GM12878 (cell line): ENCODE data around the gene MANEAL. TPM values are rescaled to one million over a fixed set of nuclear protein-coding genes. Genes with fewer than 3 reads are reported as not detected.

ENCODE experiments used
- ATAC-seq: fragments of 200-7000 bp; cut with Tn5 transposase; 3 replicates; pipeline ENCODE4 v1.9.1; 2020; ENCODE audit warnings: mild to moderate bottlenecking, moderate library complexity
- BruUV-seq: library from RNA; stranded (reverse); fragments of 400-500 nt; replicated peaks from 2 replicates; lab custom pipeline; 2021; lab: Mats Ljungman, UMichigan
- CTCF ChIA-PET: fragments of 300-600 bp; sonication (Branson Sonifier 250); formaldehyde crosslinking; extraction: SDS; loops from one replicate; lab custom pipeline; 2021; ENCODE audit warnings: inconsistent platforms; lab: Yijun Ruan, JAX
- POLR2A ChIA-PET: fragments of 350-600 bp; formaldehyde crosslinking; extraction: SDS; loops from one replicate; lab custom pipeline; 2021; ENCODE audit warnings: inconsistent platforms; lab: Charles Lee
- RAD21 ChIA-PET: fragments of 300-600 bp; sonication (Branson Sonifier 250); formaldehyde crosslinking; loops from one replicate; lab custom pipeline; 2023; ENCODE audit warnings: antibody characterized with exemption; ENCODE audit not compliant: unreplicated experiment; lab: Charles Lee
- SMC1A ChIA-PET: fragments of 300-600 bp; sonication (Branson Sonifier 250); formaldehyde crosslinking; loops from one replicate; lab custom pipeline; 2023; ENCODE audit not compliant: unreplicated experiment, uncharacterized antibody; lab: Charles Lee
- DNase-seq: peaks from one replicate; pipeline ENCODE4 v3.0.0-alpha.2; 2011; ENCODE audit warnings: low read depth, low spot score
- FAIRE-seq: peaks from 3 replicates; lab custom pipeline; 2011; peaks lifted over from hg19 to GRCh38; lab: Jason Lieb, UNC
- H2AFZ ChIP-seq: 2 replicates; pipeline ENCODE4 v1.6.0; 2011; ENCODE audit warnings: low read depth, low read length, control low read depth; ENCODE audit not compliant: control insufficient read depth
- H3K27ac ChIP-seq: 2 replicates; pipeline ENCODE4 v1.5.1; 2011; ENCODE audit warnings: control low read depth; ENCODE audit not compliant: control insufficient read depth, insufficient read depth
- H3K27me3 ChIP-seq, 2 experiments: replicated peaks in 1 of 2; 2 replicates each; pipeline versions ENCODE4 v1.6.0 to v1.6.1; 2011; ENCODE audit warnings: low read length in 1 of 2; ENCODE audit not compliant: control insufficient read depth in 2 of 2, insufficient read depth in 2 of 2
- H3K36me3 ChIP-seq, 2 experiments: 2 replicates each; pipeline ENCODE4 v1.5.1; 2011; ENCODE audit warnings: low read length in 1 of 2; ENCODE audit not compliant: control insufficient read depth in 2 of 2, insufficient read depth in 2 of 2
- H3K4me1 ChIP-seq: 2 replicates; pipeline ENCODE4 v1.6.1; 2011; ENCODE audit warnings: mild to moderate bottlenecking, low read length, moderate library complexity, mixed read lengths; ENCODE audit not compliant: control insufficient read depth, insufficient read depth
- H3K4me2 ChIP-seq: 2 replicates; pipeline ENCODE4 v1.6.0; 2011; ENCODE audit warnings: control low read depth; ENCODE audit not compliant: control insufficient read depth, insufficient read depth
- H3K4me3 ChIP-seq: fragments of 200-600 bp; sonication (generic); 2 replicates; pipeline ENCODE4 v1.5.1; 2016
- H3K79me2 ChIP-seq: 2 replicates; pipeline ENCODE4 v1.6.0; 2011; ENCODE audit warnings: low read length; ENCODE audit not compliant: control insufficient read depth, insufficient read depth
- H3K9ac ChIP-seq: 2 replicates; pipeline ENCODE4 v1.8.0; 2011; ENCODE audit warnings: low read length, control low read depth, mixed read lengths; ENCODE audit not compliant: control insufficient read depth, insufficient read depth
- H3K9me3 ChIP-seq: replicated peaks from 3 replicates; pipeline ENCODE4 v1.5.1; 2011; ENCODE audit warnings: mild to moderate bottlenecking, low read length; ENCODE audit not compliant: control insufficient read depth, insufficient read depth
- H4K20me1 ChIP-seq: 2 replicates; pipeline ENCODE4 v1.6.0; 2011; ENCODE audit not compliant: control insufficient read depth, insufficient read depth
- BCL11A ChIP-seq: IDR thresholded peaks from 2 replicates; pipeline ENCODE4 v1.6.1; 2011; ENCODE audit warnings: low read depth, low read length
- BCL3 ChIP-seq: IDR thresholded peaks from 2 replicates; pipeline ENCODE4 v1.6.1; 2011; ENCODE audit warnings: borderline replicate concordance, low read depth, mild to moderate bottlenecking, moderate library complexity, low read length; ENCODE audit not compliant: insufficient read depth, poor library complexity, severe bottlenecking
- FOXK2 ChIP-seq: fragments of 450-650 bp; IDR thresholded peaks from 2 replicates; pipeline ENCODE4 v1.6.1; 2017; ENCODE audit warnings: mild to moderate bottlenecking, moderate library complexity
- HDAC2 ChIP-seq: fragments of 200-600 bp; sonication (generic); IDR thresholded peaks from 2 replicates; pipeline ENCODE4 v1.6.1; 2017
- NFIC ChIP-seq: IDR thresholded peaks from 2 replicates; pipeline ENCODE4 v1.6.1; 2012; ENCODE audit warnings: low read depth, mild to moderate bottlenecking, inconsistent platforms, low read length, moderate library complexity
- NFXL1 ChIP-seq: fragments of 450-650 bp; IDR thresholded peaks from 2 replicates; pipeline ENCODE4 v1.6.1; 2017; ENCODE audit warnings: antibody characterized with exemption, mild to moderate bottlenecking, borderline replicate concordance
- POLR2AphosphoS5 ChIP-seq: IDR thresholded peaks from 2 replicates; pipeline ENCODE4 v1.6.1; 2011; ENCODE audit warnings: mild to moderate bottlenecking, low read length, inconsistent platforms
- RELA ChIP-seq: fragments of 450-650 bp; IDR thresholded peaks from 2 replicates; pipeline ENCODE4 v1.8.0; 2014; ENCODE audit warnings: borderline replicate concordance; ENCODE audit not compliant: partially characterized antibody
- SP1 ChIP-seq: IDR thresholded peaks from one replicate; pipeline ENCODE4 v1.6.1; 2011; ENCODE audit warnings: low read depth, low read length
- SREBF2 ChIP-seq: IDR thresholded peaks from 2 replicates; pipeline ENCODE4 v1.6.1; 2012; ENCODE audit warnings: mild to moderate bottlenecking, low read length
- SRF ChIP-seq, 2 experiments: IDR thresholded peaks; 2 replicates each; pipeline ENCODE4 v1.6.1; 2011; ENCODE audit warnings: low read depth in 2 of 2, low read length in 2 of 2, mild to moderate bottlenecking in 1 of 2, moderate library complexity in 1 of 2
- TAF1 ChIP-seq: IDR thresholded peaks from 2 replicates; pipeline ENCODE4 v1.6.1; 2011; ENCODE audit warnings: mild to moderate bottlenecking, low read depth, low read length, borderline replicate concordance
- ZBTB40 ChIP-seq: fragments of 450-650 bp; IDR thresholded peaks from 2 replicates; pipeline ENCODE4 v1.6.1; 2016; ENCODE audit warnings: mild to moderate bottlenecking, moderate library complexity, borderline replicate concordance
- ZNF384 ChIP-seq: IDR thresholded peaks from 2 replicates; pipeline ENCODE4 v1.6.1; 2012; ENCODE audit warnings: low read depth, mild to moderate bottlenecking, low read length, improper control_type of control experiment, borderline replicate concordance
- ZSCAN29 ChIP-seq: fragments of 450-650 bp; IDR thresholded peaks from 2 replicates; pipeline ENCODE4 v1.6.1; 2017; ENCODE audit warnings: mild to moderate bottlenecking, moderate library complexity
- in situ Hi-C: fragments of 300-500 bp; cut with MboI; formaldehyde crosslinking; loops from 9 replicates; pipeline ENCODE4 v1.14.3; 2018; ENCODE audit warnings: mixed read lengths
- intact Hi-C: fragments of 100-400 bp; cut with micrococcal nuclease; formaldehyde crosslinking; loops from one replicate; pipeline ENCODE4 v1.14.2; 2022; ENCODE audit not compliant: unreplicated experiment
- polyA plus RNA-seq, 11 experiments: library from polyadenylated mRNA; depleted of rRNA in 4 of 11; unstranded in 6 of 11; stranded (reverse) in 5 of 11; fragments of >200 nt; fragmentation: Nextera tagmentation in 4 of 11; fragmentation: Illumina TruSeq in 1 of 11; extraction: Ambion mirVana in 4 of 11; extraction: Trizol in 1 of 11; gene quantifications; 1 replicate in 1 of 11; 2 replicates in 10 of 11; pipeline versions ENCODE4 v1.2.1 to v1.2.3, GENCODE V29; 2011 to 2016; ENCODE audit warnings: inconsistent platforms in 2 of 11, missing spikeins in 2 of 11, low read depth in 1 of 11
- total RNA-seq, 4 experiments: library from RNA; depleted of rRNA in 3 of 4; stranded (reverse); fragments of >200 nt in 3 of 4; fragmentation: Illumina TruSeq in 1 of 4; extraction: Trizol in 1 of 4; gene quantifications; 2 replicates each; pipeline versions ENCODE4 v1.2.1 to v1.2.3, GENCODE V29; 2013 to 2021
- TF ChIP-seq, protein P1 (sequence below): fragments of 450-650 bp; IDR thresholded peaks from 2 replicates; pipeline ENCODE4 v1.6.1; 2016; ENCODE audit warnings: mild to moderate bottlenecking

Gene MANEAL
- total and polyA plus RNA-seq, 10 of the 15 experiments (the other 5 are each of a cell fraction or from before 2014, with no cell fraction given), result 0.83 to 11.1 (median 5.7) TPM

DNA sequence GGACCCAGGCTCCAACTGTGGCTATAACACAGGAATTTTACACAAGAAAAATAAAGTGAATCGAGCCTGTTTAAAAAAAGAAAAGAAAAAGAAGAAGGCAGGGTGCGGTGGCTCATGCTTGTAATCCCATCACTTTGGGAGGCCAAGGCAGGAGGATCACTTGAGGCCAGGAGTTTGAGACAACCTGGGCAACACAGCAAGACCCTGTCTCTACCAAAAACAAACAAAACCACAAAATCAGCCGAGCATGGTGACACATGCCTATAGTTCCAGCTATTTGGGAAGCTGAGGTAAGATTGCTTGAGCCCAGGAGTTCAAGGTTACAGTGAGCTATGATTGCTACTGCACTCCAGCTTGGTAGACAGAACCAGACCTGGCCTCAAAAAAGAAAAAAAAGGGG, 48.0 kb downstream of the MANEAL start (continued):
- no peak for TF ChIP-seq RELA
- no peak for TF ChIP-seq POLR2AphosphoS5
- TF ChIP-seq TAF1, result no peak
- no peak for TF ChIP-seq NFXL1
- no peak for TF ChIP-seq BCL11A
- TF ChIP-seq SRF (IDR thresholded peaks at IDR 0.05; ENCODE audit: low read depth in 2 of 2, low read length in 2 of 2), result no peak
- no peak for TF ChIP-seq NFIC
- TF ChIP-seq, protein P1, sequence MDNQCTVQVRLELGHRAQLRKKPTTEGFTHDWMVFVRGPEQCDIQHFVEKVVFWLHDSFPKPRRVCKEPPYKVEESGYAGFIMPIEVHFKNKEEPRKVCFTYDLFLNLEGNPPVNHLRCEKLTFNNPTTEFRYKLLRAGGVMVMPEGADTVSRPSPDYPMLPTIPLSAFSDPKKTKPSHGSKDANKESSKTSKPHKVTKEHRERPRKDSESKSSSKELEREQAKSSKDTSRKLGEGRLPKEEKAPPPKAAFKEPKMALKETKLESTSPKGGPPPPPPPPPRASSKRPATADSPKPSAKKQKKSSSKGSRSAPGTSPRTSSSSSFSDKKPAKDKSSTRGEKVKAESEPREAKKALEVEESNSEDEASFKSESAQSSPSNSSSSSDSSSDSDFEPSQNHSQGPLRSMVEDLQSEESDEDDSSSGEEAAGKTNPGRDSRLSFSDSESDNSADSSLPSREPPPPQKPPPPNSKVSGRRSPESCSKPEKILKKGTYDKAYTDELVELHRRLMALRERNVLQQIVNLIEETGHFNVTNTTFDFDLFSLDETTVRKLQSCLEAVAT, result no peak

- ChIA-PET POLR2A (interaction anchor here (0.6 to 1.7 kb wide), 3 partner anchors 10 to 334 kb away, joined by 3 to 12 read pairs (median 4); no protein-coding TSS in a partner anchor), CTCF (interaction anchor here (0.7 to 1.4 kb wide), 4 partner anchors 9 to 43 kb away, joined by 3 to 6 read pairs (median 4); no protein-coding TSS in a partner anchor), RAD21 (no interaction called here), SMC1A (interaction anchor here (1.0 to 1.4 kb wide), 3 partner anchors 9 to 44 kb away, joined by 3 to 6 read pairs (median 4); no protein-coding TSS in a partner anchor)
- BruUV-seq, result no TSS peak
- ATAC-seq (no peak), DNase-seq (no peak), FAIRE-seq (no peak)
- Histone ChIP-seq H3K79me2 (peaks cover 37% of the 10 kb centered on the region), H3K27ac (no peak overlapping the region), H3K4me1 (peaks cover 7% of the 10 kb centered on the region), H3K4me2 (no peak overlapping the region), H4K20me1 (no peaks in the 10 kb centered on the region), H3K36me3 (peaks cover 9 to 11% of the 10 kb centered on the region in 2 experiments; a peak in 3 of 4 replicates), H3K4me3 (no peak overlapping the region), H3K9me3 (no peaks in the 10 kb centered on the region), H2AFZ (no peak overlapping the region), H3K9ac (no peak overlapping the region), H3K27me3 (no peaks in the 10 kb centered on the region)
- TF ChIP-seq ZBTB40 (no peak), BCL3 (no peak), FOXK2 (no peak), SREBF2 (no peak), ZNF384 (no peak), HDAC2 (no peak), ZSCAN29 (no peak), SP1 (no peak)
- in situ Hi-C loops (no loop called here), intact Hi-C loops (no loop called here)
These were observed 50.9 kb downstream of the MANEAL start for GRCh38 chr1:37844536-37844935.
